ENCODE measurements around the gene ARHGEF19. TPM values are rescaled to one million over a fixed set of nuclear protein-coding genes. Genes with fewer than 3 reads are reported as not detected.
A peak's percentile ranks its signal among the peaks of the same experiment; 100 is the strongest.

The ARHGEF19 gene
- total and polyA plus RNA-seq, 10 of the 15 experiments (the other 5 are each of a cell fraction or from before 2014, with no cell fraction given) = 0.15 to 2.9 (median 0.67) TPM; not detected in 1

- H4K20me1 ChIP-seq (ENCODE audit: control insufficient read depth, insufficient read depth) = no peaks in the 10 kb centered on the region
- TF ChIP-seq FOXK2 (IDR thresholded peaks at IDR 0.05) = no peak
- no peak for TF ChIP-seq SPI1 (IDR thresholded peaks at IDR 0.05; ENCODE audit: borderline replicate concordance, insufficient read depth, low read depth, low read length)
- no peak for TF ChIP-seq TCF3 (IDR thresholded peaks at IDR 0.05; ENCODE audit: borderline replicate concordance, insufficient read depth, low read depth, low read length)
- TF ChIP-seq POLR2AphosphoS2 (IDR thresholded peaks at IDR 0.05; ENCODE audit: low read depth, low read length) = no peak
- TF ChIP-seq MYB (IDR thresholded peaks at IDR 0.05; ENCODE audit: borderline replicate concordance, low read depth, low read length) = no peak
- H3K4me3 ChIP-seq = no peak overlapping the region
- intact Hi-C loops (cut with micrococcal nuclease; ENCODE audit: unreplicated experiment) = no loop called here
- ChIA-PET POLR2A (no interaction called here), CTCF (interaction anchor here (0.6 to 15.1 kb wide), 5 partner anchors 81 to 844 kb away, joined by 3 to 375 read pairs (median 4); partner anchors contain the start of gene FAM131C), RAD21 (ENCODE audit: unreplicated experiment) (interaction anchor here (0.6 to 12.2 kb wide), 2 partner anchors 51 to 103 kb away, joined by 3 to 223 read pairs; no protein-coding TSS in a partner anchor), SMC1A (ENCODE audit: uncharacterized antibody, unreplicated experiment) (interaction anchor here (3.2 to 6.6 kb wide), 2 partner anchors 100 to 106 kb away, joined by 35 to 49 read pairs; no protein-coding TSS in a partner anchor)
- no peak overlapping the region for H3K9ac ChIP-seq (ENCODE audit: control insufficient read depth, insufficient read depth, low read length)
- no peaks in the 10 kb centered on the region for H3K79me2 ChIP-seq (ENCODE audit: control insufficient read depth, insufficient read depth, low read length)
- ATAC-seq (peak; percentile 36; the same call in 2 of the 3 replicates), FAIRE-seq (no peak), DNase-seq (ENCODE audit: low read depth, low spot score) (no peak)
- no peak overlapping the region for H3K27ac ChIP-seq (ENCODE audit: control insufficient read depth, insufficient read depth)
- no peak overlapping the region for H2AFZ ChIP-seq (ENCODE audit: control insufficient read depth, low read depth, low read length)
- no TSS peak for BruUV-seq (replicated peaks)
- H3K36me3 ChIP-seq (ENCODE audit: control insufficient read depth in 2 of 2, insufficient read depth in 2 of 2, low read length in 1 of 2) = no peaks in the 10 kb centered on the region
- no peak overlapping the region for H3K4me2 ChIP-seq (ENCODE audit: control insufficient read depth, insufficient read depth)
- in situ Hi-C loops (cut with MboI) = loop anchor here (5.0 kb wide), 1 partner anchor 102 kb away; no protein-coding TSS in a partner anchor
- WGBS (ENCODE audit: insufficient coverage, insufficient replicate concordance, low lambda C conversion rate, missing lambda C conversion rate) = 38% methylated on average over 10 of the region's 10 CpGs
- no peaks in the 10 kb centered on the region for H3K27me3 ChIP-seq (replicated peaks in 1 of 2; ENCODE audit: control insufficient read depth in 2 of 2, insufficient read depth in 2 of 2, low read length in 1 of 2)
- H3K4me1 ChIP-seq (ENCODE audit: control insufficient read depth, insufficient read depth, low read length) = no peaks in the 10 kb centered on the region
- no peaks in the 10 kb centered on the region for H3K9me3 ChIP-seq (replicated peaks; ENCODE audit: control insufficient read depth, insufficient read depth, low read length)
Measured at GRCh38 chr1:16184557-16185303, 27.7 kb downstream of the ARHGEF19 start.

Measured in GM12878 (cell line).